ENCODE data around the gene PCDHGB3. TPM values are rescaled to one million over a fixed set of nuclear protein-coding genes. Genes with fewer than 3 reads are reported as not detected.

The PCDHGB3 gene
- total RNA-seq, 1 donor from 2014 or later, result 4.1 TPM

- Mint-ChIP-seq H3K9me3 (ENCODE audit: unreplicated experiment) (peaks cover 29% of the 10 kb centered on the region), H3K27ac (ENCODE audit: unreplicated experiment) (no peak overlapping the region), H3K4me3 (ENCODE audit: unreplicated experiment) (no peak overlapping the region), H3K36me3 (ENCODE audit: low read depth, unreplicated experiment) (peaks cover 45% of the 10 kb centered on the region), H3K4me1 (ENCODE audit: unreplicated experiment) (no peaks in the 10 kb centered on the region), H3K27me3 (ENCODE audit: unreplicated experiment) (peaks cover 6% of the 10 kb centered on the region)
- no peak for TF ChIP-seq CTCF (IDR thresholded peaks at IDR 0.05; ENCODE audit: unreplicated experiment)
- DNase-seq (ENCODE audit: low spot score), result no peak
These were observed 18.5 kb upstream of the PCDHGB3 start for GRCh38 chr5:141351591-141351990.

- peaks cover 45% of the 10 kb centered on the region for H3K36me3 Mint-ChIP-seq (ENCODE audit: low read depth, unreplicated experiment)
- H3K27me3 Mint-ChIP-seq (ENCODE audit: unreplicated experiment), result peaks cover 4% of the 10 kb centered on the region
- no peak for DNase-seq (ENCODE audit: low spot score)
- peak; percentile 60 for TF ChIP-seq CTCF (IDR thresholded peaks at IDR 0.05; ENCODE audit: unreplicated experiment)
- peaks cover 7% of the 10 kb centered on the region for H3K4me1 Mint-ChIP-seq (ENCODE audit: unreplicated experiment)
- no peak within 1 kb of the TSS for H3K27ac Mint-ChIP-seq (ENCODE audit: unreplicated experiment)
- peaks cover 27% of the 10 kb centered on the region for H3K9me3 Mint-ChIP-seq (ENCODE audit: unreplicated experiment)
- peak within 1 kb of the TSS; percentile 51 for H3K4me3 Mint-ChIP-seq (ENCODE audit: unreplicated experiment)
These were observed 15.1 kb upstream of the PCDHGB3 start, which contains the start of gene PCDHGA4 for GRCh38 chr5:141354900-141355469. TSS of gene PCDHGA4 (plus strand) at chr5:141355021. CDS start at chr5:141355108, 87 bp downstream.

GRCh38 chr5:141355641-141356040, 14.4 kb upstream of the PCDHGB3 start:
- TF ChIP-seq CTCF (IDR thresholded peaks at IDR 0.05; ENCODE audit: unreplicated experiment), result no peak
- H3K4me1 Mint-ChIP-seq (ENCODE audit: unreplicated experiment), result peaks cover 13% of the 10 kb centered on the region
- peaks cover 47% of the 10 kb centered on the region for H3K36me3 Mint-ChIP-seq (ENCODE audit: low read depth, unreplicated experiment)
- peak overlapping the region; percentile 51 for H3K4me3 Mint-ChIP-seq (ENCODE audit: unreplicated experiment)
- peaks cover 5% of the 10 kb centered on the region for H3K27me3 Mint-ChIP-seq (ENCODE audit: unreplicated experiment)
- H3K9me3 Mint-ChIP-seq (ENCODE audit: unreplicated experiment), result peaks cover 27% of the 10 kb centered on the region
- DNase-seq (ENCODE audit: low spot score), result no peak
- H3K27ac Mint-ChIP-seq (ENCODE audit: unreplicated experiment), result no peak overlapping the region

GRCh38 chr5:141356133-141356532, 13.9 kb upstream of the PCDHGB3 start:
- H3K27me3 Mint-ChIP-seq (ENCODE audit: unreplicated experiment), result peaks cover 8% of the 10 kb centered on the region
- peaks cover 32% of the 10 kb centered on the region for H3K9me3 Mint-ChIP-seq (ENCODE audit: unreplicated experiment)
- peaks cover 15% of the 10 kb centered on the region for H3K4me1 Mint-ChIP-seq (ENCODE audit: unreplicated experiment)
- peak overlapping the region; percentile 47 for H3K4me3 Mint-ChIP-seq (ENCODE audit: unreplicated experiment)
- H3K36me3 Mint-ChIP-seq (ENCODE audit: low read depth, unreplicated experiment), result peaks cover 52% of the 10 kb centered on the region
- DNase-seq (ENCODE audit: low spot score), result no peak
- H3K27ac Mint-ChIP-seq (ENCODE audit: unreplicated experiment), result no peak overlapping the region
- TF ChIP-seq CTCF (IDR thresholded peaks at IDR 0.05; ENCODE audit: unreplicated experiment), result no peak

GRCh38 chr5:141356950-141357349, 13.1 kb upstream of the PCDHGB3 start:
- no peak for TF ChIP-seq CTCF (IDR thresholded peaks at IDR 0.05; ENCODE audit: unreplicated experiment)

More at GRCh38 chr5:141356950-141357349, 13.1 kb upstream of the PCDHGB3 start:
- Mint-ChIP-seq H3K4me3 (ENCODE audit: unreplicated experiment) (no peak overlapping the region), H3K9me3 (ENCODE audit: unreplicated experiment) (peaks cover 35% of the 10 kb centered on the region), H3K27me3 (ENCODE audit: unreplicated experiment) (peaks cover 10% of the 10 kb centered on the region), H3K36me3 (ENCODE audit: low read depth, unreplicated experiment) (peaks cover 55% of the 10 kb centered on the region), H3K27ac (ENCODE audit: unreplicated experiment) (no peak overlapping the region), H3K4me1 (ENCODE audit: unreplicated experiment) (peaks cover 15% of the 10 kb centered on the region)
- no peak for DNase-seq (ENCODE audit: low spot score)

Data from endothelial cell (in vitro differentiated cells).